ENCODE data around the gene TSTD2.
A peak's percentile ranks its signal among the peaks of the same experiment; 100 is the strongest.

Gene TSTD2

GRCh38 chr9:97633859-97634490, 807 bp upstream of the TSTD2 start:
- peak overlapping the region; percentile 98 for H3K4me3 ChIP-seq (ENCODE audit: low read length)
- no peak for TF ChIP-seq CTCF (IDR thresholded peaks at IDR 0.05; ENCODE audit: insufficient read depth, low read depth, low read length, missing control alignments)
- DNase-seq (ENCODE audit: low read depth), result peak; percentile 18

- no peak for DNase-seq (ENCODE audit: low read depth)
- H3K4me3 ChIP-seq (ENCODE audit: low read length), result peak overlapping the region; percentile 98
- no peak for TF ChIP-seq CTCF (IDR thresholded peaks at IDR 0.05; ENCODE audit: insufficient read depth, low read depth, low read length, missing control alignments)
Observed at GRCh38 chr9:97632248-97632984, 752 bp downstream of the TSTD2 start.

GRCh38 chr9:97630591-97630990, 2.6 kb downstream of the TSTD2 start:
- no peak for TF ChIP-seq CTCF (IDR thresholded peaks at IDR 0.05; ENCODE audit: insufficient read depth, low read depth, low read length, missing control alignments)
- no peak for DNase-seq (ENCODE audit: low read depth)
- H3K4me3 ChIP-seq (ENCODE audit: low read length), result no peak overlapping the region

GRCh38 chr9:97629156-97629555, 4.0 kb downstream of the TSTD2 start:
- TF ChIP-seq CTCF (IDR thresholded peaks at IDR 0.05; ENCODE audit: insufficient read depth, low read depth, low read length, missing control alignments), result no peak
- H3K4me3 ChIP-seq (ENCODE audit: low read length), result no peak overlapping the region
- no peak for DNase-seq (ENCODE audit: low read depth)

- no peak overlapping the region for H3K4me3 ChIP-seq (ENCODE audit: low read length)
- no peak for TF ChIP-seq CTCF (IDR thresholded peaks at IDR 0.05; ENCODE audit: insufficient read depth, low read depth, low read length, missing control alignments)
- DNase-seq (ENCODE audit: low read depth), result no peak
Observed at GRCh38 chr9:97628668-97629067, 4.5 kb downstream of the TSTD2 start.

GRCh38 chr9:97627624-97628023, 5.5 kb downstream of the TSTD2 start:
- no peak for TF ChIP-seq CTCF (IDR thresholded peaks at IDR 0.05; ENCODE audit: insufficient read depth, low read depth, low read length, missing control alignments)
- no peak overlapping the region for H3K4me3 ChIP-seq (ENCODE audit: low read length)
- no peak for DNase-seq (ENCODE audit: low read depth)

- TF ChIP-seq CTCF (IDR thresholded peaks at IDR 0.05; ENCODE audit: insufficient read depth, low read depth, low read length, missing control alignments), result no peak
- no peak overlapping the region for H3K4me3 ChIP-seq (ENCODE audit: low read length)
- no peak for DNase-seq (ENCODE audit: low read depth)
Observed at GRCh38 chr9:97625620-97626019, 7.5 kb downstream of the TSTD2 start.
